HUES64 (cell line): ENCODE data around the gene SMG9.
"Not testable (repeated sequence)": the region's sequence is repeated elsewhere in the genome, so short reads cannot be mapped to it uniquely, and the experiment has no call there.

Experiments used
- H3K27ac ChIP-seq: 2 replicates; pipeline ENCODE4 v1.7.0; 2013; ENCODE audit warnings: low read depth, low read length, inconsistent platforms
- H3K27me3 ChIP-seq: 2 replicates; pipeline ENCODE4 v1.6.1; 2013; ENCODE audit warnings: mild to moderate bottlenecking, low read length; ENCODE audit not compliant: insufficient read depth
- H3K36me3 ChIP-seq: 2 replicates; pipeline ENCODE4 v1.6.1; 2013; ENCODE audit warnings: mild to moderate bottlenecking, low read length; ENCODE audit not compliant: insufficient read depth
- H3K4me1 ChIP-seq: 2 replicates; pipeline ENCODE4 v1.6.1; 2013; ENCODE audit warnings: mild to moderate bottlenecking, low read length, moderate library complexity; ENCODE audit not compliant: insufficient read depth
- H3K4me3 ChIP-seq: 2 replicates; pipeline ENCODE4 v1.5.1; 2013; ENCODE audit warnings: mild to moderate bottlenecking, low read length, moderate library complexity
- H3K9ac ChIP-seq: 2 replicates; pipeline ENCODE4 v1.6.1; 2013; ENCODE audit warnings: mild to moderate bottlenecking, low read depth, low read length
- H3K9me3 ChIP-seq: 2 replicates; pipeline ENCODE4 v1.6.1; 2013; ENCODE audit warnings: low read depth, low read length; ENCODE audit not compliant: insufficient read depth
- WGBS: fragments of 150-250, 120-280 bp; methylation state at CpG from one replicate; pipeline ENCODE4 v1.1.7; 2013; ENCODE audit warnings: missing lambda C conversion rate; 5-methylcytosine and 5-hydroxymethylcytosine counted together

The SMG9 gene

GRCh38 chr19:43766755-43767043, 11.9 kb upstream of the SMG9 start:
- Histone ChIP-seq H3K27ac (no peak overlapping the region), H3K4me3 (no peak overlapping the region), H3K4me1 (0 out of 2 replicates have a peak, but pooled peaks cover 3% of the 10 kb centered on the region), H3K9me3 (no peaks in the 10 kb centered on the region), H3K9ac (no peak overlapping the region), H3K27me3 (peaks cover under 1% of the 10 kb centered on the region), H3K36me3 (no peaks in the 10 kb centered on the region)
- WGBS: 74% methylated on average over 4 of the region's 4 CpGs

- Histone ChIP-seq H3K4me3 (no peak overlapping the region), H3K9me3 (no peaks in the 10 kb centered on the region), H3K27ac (no peak overlapping the region; the same call in 1 of the 2 replicates), H3K27me3 (no peaks in the 10 kb centered on the region), H3K9ac (no peak overlapping the region), H3K4me1 (0 out of 2 replicates have a peak, but pooled peaks cover 3% of the 10 kb centered on the region), H3K36me3 (no peaks in the 10 kb centered on the region)
- 58% methylated on average over 16 of the region's 16 CpGs for WGBS
These were observed 10.5 kb upstream of the SMG9 start for GRCh38 chr19:43765109-43765876.

- WGBS: 85% methylated on average over 8 of the region's 8 CpGs
- not testable (repeated sequence) for H3K4me3 ChIP-seq, H3K9ac ChIP-seq
These were observed 9.9 kb upstream of the SMG9 start for GRCh38 chr19:43764684-43765083.

GRCh38 chr19:43763473-43763939, 8.7 kb upstream of the SMG9 start:
- WGBS: 95% methylated on average over 2 of the region's 3 CpGs
- Histone ChIP-seq H3K27me3 (no peaks in the 10 kb centered on the region), H3K9ac (no peak overlapping the region), H3K9me3 (no peaks in the 10 kb centered on the region), H3K36me3 (no peaks in the 10 kb centered on the region), H3K27ac (no peak overlapping the region), H3K4me3 (no peak overlapping the region), H3K4me1 (0 out of 2 replicates have a peak, but pooled peaks cover 7% of the 10 kb centered on the region)

More at GRCh38 chr19:43764684-43765083, 9.9 kb upstream of the SMG9 start:
- H3K9me3 ChIP-seq, H3K27ac ChIP-seq, H3K4me1 ChIP-seq, H3K36me3 ChIP-seq, H3K27me3 ChIP-seq: not testable (repeated sequence)

GRCh38 chr19:43762814-43763213, 8.1 kb upstream of the SMG9 start:
- H3K27me3 ChIP-seq: no peaks in the 10 kb centered on the region
- 0 out of 2 replicates have a peak, but pooled peaks cover 7% of the 10 kb centered on the region for H3K4me1 ChIP-seq
- H3K9me3 ChIP-seq: no peaks in the 10 kb centered on the region
- H3K9ac ChIP-seq: no peak overlapping the region
- H3K4me3 ChIP-seq: no peak overlapping the region
- H3K27ac ChIP-seq: no peak overlapping the region
- no peaks in the 10 kb centered on the region for H3K36me3 ChIP-seq
- 92% methylated on average over 3 of the region's 3 CpGs for WGBS

- peaks cover 6% of the 10 kb centered on the region; the same call in 1 of the 2 replicates for H3K4me1 ChIP-seq
- no peaks in the 10 kb centered on the region for H3K9me3 ChIP-seq
These were observed 6.2 kb upstream of the SMG9 start for GRCh38 chr19:43760941-43761340.

GRCh38 chr19:43759515-43759914, 4.8 kb upstream of the SMG9 start:
- Histone ChIP-seq H3K27ac (no peak overlapping the region), H3K36me3 (peaks cover 5% of the 10 kb centered on the region; the same call in 1 of the 2 replicates), H3K4me1 (peaks cover 6% of the 10 kb centered on the region; the same call in 1 of the 2 replicates), H3K9me3 (no peaks in the 10 kb centered on the region), H3K4me3 (no peak overlapping the region), H3K27me3 (no peaks in the 10 kb centered on the region), H3K9ac (no peak overlapping the region)
- 74% methylated on average over 5 of the region's 5 CpGs for WGBS

More at GRCh38 chr19:43760941-43761340, 6.2 kb upstream of the SMG9 start:
- 93% methylated on average over 3 of the region's 4 CpGs for WGBS
- H3K27ac ChIP-seq: no peak overlapping the region
- H3K36me3 ChIP-seq: peaks cover 5% of the 10 kb centered on the region; the same call in 1 of the 2 replicates
- H3K27me3 ChIP-seq: no peaks in the 10 kb centered on the region
- H3K9ac ChIP-seq: no peak overlapping the region
- H3K4me3 ChIP-seq: no peak overlapping the region

GRCh38 chr19:43755256-43755801, 567 bp upstream of the SMG9 start:
- Histone ChIP-seq H3K36me3 (peaks cover 16% of the 10 kb centered on the region), H3K9me3 (no peaks in the 10 kb centered on the region), H3K9ac (peak overlapping the region; percentile 96), H3K27ac (peak overlapping the region; percentile 99), H3K4me1 (peaks cover 11% of the 10 kb centered on the region; the same call in 1 of the 2 replicates), H3K27me3 (no peaks in the 10 kb centered on the region), H3K4me3 (peak overlapping the region; percentile 81)
- WGBS: 2% methylated on average over 28 of the region's 28 CpGs

- peaks cover 28% of the 10 kb centered on the region for H3K36me3 ChIP-seq
- WGBS: under 1% methylated on average over 11 of the region's 11 CpGs
- no peaks in the 10 kb centered on the region for H3K9me3 ChIP-seq
- H3K27me3 ChIP-seq: no peaks in the 10 kb centered on the region
- H3K4me3 ChIP-seq: peak overlapping the region; percentile 81
- peak overlapping the region; percentile 96 for H3K9ac ChIP-seq
- peaks cover 8% of the 10 kb centered on the region; the same call in 1 of the 2 replicates for H3K4me1 ChIP-seq
- peak overlapping the region; percentile 99; the same call in 1 of the 2 replicates for H3K27ac ChIP-seq
These were observed 584 bp downstream of the SMG9 start for GRCh38 chr19:43754253-43754502.

- H3K36me3 ChIP-seq: peaks cover 44% of the 10 kb centered on the region
- H3K9ac ChIP-seq: no peak overlapping the region
- no peak overlapping the region for H3K27ac ChIP-seq
These were observed 2.4 kb downstream of the SMG9 start for GRCh38 chr19:43752287-43752875.

GRCh38 chr19:43751466-43752220, 3.1 kb downstream of the SMG9 start:
- no peaks in the 10 kb centered on the region for H3K27me3 ChIP-seq
- peaks cover 52% of the 10 kb centered on the region for H3K36me3 ChIP-seq
- WGBS: 75% methylated on average over 4 of the region's 4 CpGs
- H3K4me1 ChIP-seq: 0 out of 2 replicates have a peak, but pooled peaks cover 5% of the 10 kb centered on the region
- no peak overlapping the region for H3K27ac ChIP-seq
- no peak overlapping the region for H3K4me3 ChIP-seq
- no peaks in the 10 kb centered on the region for H3K9me3 ChIP-seq
- H3K9ac ChIP-seq: no peak overlapping the region

More at GRCh38 chr19:43752287-43752875, 2.4 kb downstream of the SMG9 start:
- H3K4me3 ChIP-seq: no peak overlapping the region; the same call in 1 of the 2 replicates
- H3K4me1 ChIP-seq: peaks cover 7% of the 10 kb centered on the region; the same call in 1 of the 2 replicates
- H3K9me3 ChIP-seq: no peaks in the 10 kb centered on the region
- no peaks in the 10 kb centered on the region for H3K27me3 ChIP-seq
- 95% methylated on average over 6 of the region's 6 CpGs for WGBS
